K562 (cell line): ENCODE measurements around the gene ERGIC1.
"Not testable (repeated sequence)": the region's sequence is repeated elsewhere in the genome, so short reads cannot be mapped to it uniquely, and the experiment has no call there.

ENCODE experiments used
- CBFA2T2 ChIP-seq: fragments of 450-650 bp; conservative IDR thresholded peaks from 2 replicates; pipeline ENCODE4 v1.6.1; 2017; ENCODE audit warnings: mild to moderate bottlenecking
- CEBPZ ChIP-seq: fragments of 150-350 bp; IDR thresholded peaks from 2 replicates; pipeline ENCODE4 v1.6.1; 2014; ENCODE audit warnings: low read depth, mild to moderate bottlenecking, low read length, borderline replicate concordance
- CTCF ChIP-seq, 3 experiments: IDR thresholded peaks in 2 of 3; conservative IDR thresholded peaks in 1 of 3; 2 replicates each; pipeline ENCODE4 v1.5.1; 2011 to 2012; ENCODE audit warnings: low read length in 3 of 3, mild to moderate bottlenecking in 3 of 3, control low read depth in 2 of 3, improper control_type of control experiment in 1 of 3, inconsistent platforms in 1 of 3, low read depth in 1 of 3, mixed read lengths in 1 of 3, moderate library complexity in 1 of 3; ENCODE audit not compliant: insufficient read depth in 2 of 3
- DEAF1 ChIP-seq: fragments of 450-650 bp; formaldehyde crosslinking; IDR thresholded peaks from 2 replicates; pipeline ENCODE4 v1.4.0; 2020; ENCODE audit warnings: mild to moderate bottlenecking, moderate library complexity
- EGR1 ChIP-seq: fragments of 450-650 bp; conservative IDR thresholded peaks from 2 replicates; pipeline ENCODE4 v1.6.1; 2017; ENCODE audit warnings: mild to moderate bottlenecking
- GTF2F1 ChIP-seq: IDR thresholded peaks from 2 replicates; pipeline ENCODE4 v1.6.1; 2011; ENCODE audit warnings: low read depth, low read length, improper control_type of control experiment
- ZBTB43 ChIP-seq: sonication (generic); formaldehyde crosslinking; IDR thresholded peaks from 2 replicates; pipeline ENCODE4 v1.8.0; 2023; ENCODE audit warnings: mild to moderate bottlenecking, missing genetic modification reagents
- ZFP36 ChIP-seq: fragments of 150-350 bp; IDR thresholded peaks from 2 replicates; pipeline ENCODE4 v1.6.1; 2018; ENCODE audit warnings: low read length, low read depth; ENCODE audit not compliant: partially characterized antibody

GRCh38 chr5:172787538-172787937 lies 46.5 kb upstream of the ERGIC1 start:
- TF ChIP-seq ZBTB43 (CRISPR knock-in tag); CBFA2T2; ZFP36; EGR1; CEBPZ; CTCF (IDR thresholded peaks at IDR 0.05 in 2 of 3, conservative IDR thresholded peaks at IDR 0.05 in 1 of 3; ENCODE audit: insufficient read depth in 2 of 3, low read depth in 1 of 3, low read length in 3 of 3); GTF2F1; DEAF1: not testable (repeated sequence)
